Choroid plexus epithelial cell (primary cell): Measurements from ENCODE around the gene SAXO1.

Experiments used
- DNase-seq: peaks from one replicate; pipeline ENCODE4 v3.0.0-alpha.2; 2010; ENCODE audit warnings: low read depth
- H3K4me3 ChIP-seq: 2 replicates; pipeline ENCODE4 v1.5.1; 2011; ENCODE audit warnings: low read depth, mild to moderate bottlenecking, control low read depth, low read length, moderate library complexity
- TF ChIP-seq, protein P1 (sequence below): conservative IDR thresholded peaks from 2 replicates; pipeline ENCODE4 v1.5.1; 2011; ENCODE audit warnings: low read depth, mild to moderate bottlenecking, control low read depth, inconsistent platforms, low read length, moderate library complexity

Gene SAXO1

DNA sequence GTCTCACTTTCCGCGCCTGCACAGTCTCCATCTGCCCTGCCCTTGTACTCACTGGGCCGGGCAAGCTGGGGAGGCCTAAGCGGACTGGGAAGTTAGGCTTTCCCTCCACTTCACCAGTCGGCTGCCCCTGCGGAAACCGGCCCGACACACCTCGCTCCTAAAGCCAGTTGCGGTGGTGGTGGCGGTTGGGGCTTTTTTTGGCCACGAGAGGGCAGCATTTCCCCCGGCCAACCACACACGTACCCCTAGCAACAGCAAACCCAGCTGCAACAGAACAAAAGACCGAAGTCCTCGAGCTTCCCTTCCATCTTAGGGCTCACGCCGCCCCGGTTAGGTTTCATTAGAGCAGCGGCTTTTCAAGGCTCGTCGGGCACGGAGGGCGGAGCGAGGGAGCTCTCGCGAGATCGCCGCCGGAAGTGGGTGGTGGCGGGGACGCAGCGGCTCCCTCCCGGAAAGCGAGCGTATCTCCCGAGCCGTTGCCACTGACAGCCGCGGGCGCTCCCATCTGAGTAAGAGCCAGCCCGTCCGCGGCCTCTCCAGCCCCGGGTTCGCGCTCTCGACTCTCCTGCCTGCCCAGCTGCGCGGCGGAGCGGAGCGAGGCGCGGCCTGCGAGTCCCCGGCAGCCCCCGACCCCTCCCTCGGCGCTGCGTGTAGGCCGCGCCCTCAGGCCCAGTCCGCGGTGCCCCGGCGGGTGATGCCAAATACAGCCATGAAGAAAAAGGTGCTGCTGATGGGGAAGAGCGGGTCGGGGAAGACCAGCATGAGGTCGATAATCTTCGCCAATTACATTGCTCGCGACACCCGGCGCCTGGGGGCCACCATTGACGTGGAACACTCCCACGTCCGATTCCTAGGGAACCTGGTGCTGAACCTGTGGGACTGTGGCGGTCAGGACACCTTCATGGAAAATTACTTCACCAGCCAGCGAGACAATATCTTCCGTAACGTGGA, 16.2 kb upstream of the SAXO1 start, which contains the start of gene RRAGA:
RRAGA (plus strand) TSS at position 462 of the 951 bp plus-strand sequence; CDS start at position 695, 233 bp downstream.
- DNase-seq = peak; percentile 98
- H3K4me3 ChIP-seq = peak within 1 kb of the TSS; percentile 89
- TF ChIP-seq, protein P1, sequence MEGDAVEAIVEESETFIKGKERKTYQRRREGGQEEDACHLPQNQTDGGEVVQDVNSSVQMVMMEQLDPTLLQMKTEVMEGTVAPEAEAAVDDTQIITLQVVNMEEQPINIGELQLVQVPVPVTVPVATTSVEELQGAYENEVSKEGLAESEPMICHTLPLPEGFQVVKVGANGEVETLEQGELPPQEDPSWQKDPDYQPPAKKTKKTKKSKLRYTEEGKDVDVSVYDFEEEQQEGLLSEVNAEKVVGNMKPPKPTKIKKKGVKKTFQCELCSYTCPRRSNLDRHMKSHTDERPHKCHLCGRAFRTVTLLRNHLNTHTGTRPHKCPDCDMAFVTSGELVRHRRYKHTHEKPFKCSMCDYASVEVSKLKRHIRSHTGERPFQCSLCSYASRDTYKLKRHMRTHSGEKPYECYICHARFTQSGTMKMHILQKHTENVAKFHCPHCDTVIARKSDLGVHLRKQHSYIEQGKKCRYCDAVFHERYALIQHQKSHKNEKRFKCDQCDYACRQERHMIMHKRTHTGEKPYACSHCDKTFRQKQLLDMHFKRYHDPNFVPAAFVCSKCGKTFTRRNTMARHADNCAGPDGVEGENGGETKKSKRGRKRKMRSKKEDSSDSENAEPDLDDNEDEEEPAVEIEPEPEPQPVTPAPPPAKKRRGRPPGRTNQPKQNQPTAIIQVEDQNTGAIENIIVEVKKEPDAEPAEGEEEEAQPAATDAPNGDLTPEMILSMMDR = peak; percentile 93

DNA sequence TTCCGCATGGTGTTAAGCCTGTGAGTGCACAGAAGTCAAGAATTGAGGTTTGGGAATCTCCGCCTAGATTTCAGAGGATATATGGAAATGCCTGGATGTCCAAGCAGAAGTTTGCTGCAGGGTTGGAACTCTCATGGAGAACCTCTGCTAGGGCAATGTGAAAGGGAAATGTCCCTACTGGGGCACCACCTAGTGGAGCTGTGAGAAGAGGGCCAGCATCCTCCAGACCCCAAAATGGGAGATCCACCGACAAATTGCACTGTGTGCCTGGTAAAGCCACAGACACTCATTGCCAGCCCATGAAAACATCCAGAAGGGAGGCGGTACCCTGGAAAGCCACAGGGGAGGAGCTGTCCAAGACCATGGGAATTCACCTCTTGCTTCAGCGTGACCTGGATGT, 3.6 kb upstream of the SAXO1 start:
- no peak for DNase-seq
- no peak overlapping the region for H3K4me3 ChIP-seq
- TF ChIP-seq, protein P1 = peak; percentile 37

DNA sequence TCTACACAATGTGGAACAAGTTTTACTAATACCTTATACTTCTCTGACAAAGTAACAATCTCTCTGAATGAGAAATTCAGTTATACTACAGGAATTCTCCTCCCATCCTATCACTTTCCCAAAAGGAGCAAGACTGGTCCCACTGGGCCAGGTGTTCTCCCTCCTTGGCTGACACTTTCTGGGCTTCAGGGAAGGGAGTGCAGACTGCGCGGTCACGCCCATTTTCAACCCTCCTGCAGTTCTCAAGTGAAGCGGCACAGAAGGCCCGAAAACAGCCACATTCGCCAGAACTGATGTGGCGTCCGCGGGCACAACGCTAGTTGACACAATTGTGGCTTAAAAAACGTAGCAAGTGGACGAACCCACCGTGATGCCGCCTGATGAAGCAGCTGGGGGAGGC, 603 bp downstream of the SAXO1 start:
- TF ChIP-seq, protein P1 = no peak
- H3K4me3 ChIP-seq = no peak overlapping the region
- no peak for DNase-seq

DNA sequence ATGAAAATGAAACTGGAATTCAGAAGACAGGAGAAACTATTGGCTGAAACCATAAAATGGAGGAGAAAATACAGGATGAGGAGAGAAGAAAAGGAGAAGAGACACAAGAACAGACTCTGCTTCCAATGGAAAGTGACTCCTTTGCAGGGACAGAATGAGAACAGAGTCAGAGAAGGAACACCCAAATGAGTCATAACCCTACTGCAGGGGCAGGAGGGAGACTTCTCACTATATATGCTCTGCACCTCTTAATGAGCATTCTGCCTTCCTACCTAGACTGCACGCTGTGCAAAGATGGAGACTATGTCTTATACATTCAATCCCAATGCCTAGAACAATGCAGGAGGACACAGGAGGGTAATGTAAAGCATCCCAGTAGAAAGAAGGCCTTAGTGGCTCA, 2.1 kb downstream of the SAXO1 start:
- DNase-seq = peak; percentile 19
- no peak overlapping the region for H3K4me3 ChIP-seq
- TF ChIP-seq, protein P1 = no peak

DNA sequence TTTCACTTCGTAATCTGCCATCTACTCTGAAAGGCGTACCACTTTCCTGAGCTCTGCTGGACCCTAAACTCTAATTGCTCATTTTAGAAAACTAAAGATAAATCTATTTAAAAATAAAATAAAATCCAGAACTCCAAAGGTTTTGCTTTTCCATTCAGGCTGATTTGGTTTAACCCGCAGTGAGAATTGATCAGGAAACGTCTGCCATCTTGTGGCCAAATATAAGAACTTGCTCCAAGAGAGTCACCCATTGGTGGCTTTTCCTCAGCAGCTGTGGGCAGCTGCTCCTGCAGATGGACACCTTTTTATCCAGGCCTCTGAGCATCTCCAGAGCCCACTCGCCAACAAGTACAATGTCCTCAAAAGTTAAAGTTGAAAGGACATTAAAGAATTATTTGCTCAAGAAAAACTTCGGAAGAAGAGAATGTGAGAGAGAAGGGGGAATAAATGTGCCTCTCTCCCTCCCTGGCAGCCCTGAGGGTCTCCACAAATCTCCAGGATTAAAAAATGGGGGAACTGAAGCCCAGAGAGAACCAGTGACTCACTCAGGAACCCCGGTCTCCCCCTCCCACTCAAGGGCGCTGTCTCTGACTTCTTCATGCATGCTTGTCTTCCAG, 4.1 kb downstream of the SAXO1 start:
- TF ChIP-seq, protein P1 = peak; percentile 73
- H3K4me3 ChIP-seq = no peak overlapping the region
- DNase-seq = peak; percentile 87

DNA sequence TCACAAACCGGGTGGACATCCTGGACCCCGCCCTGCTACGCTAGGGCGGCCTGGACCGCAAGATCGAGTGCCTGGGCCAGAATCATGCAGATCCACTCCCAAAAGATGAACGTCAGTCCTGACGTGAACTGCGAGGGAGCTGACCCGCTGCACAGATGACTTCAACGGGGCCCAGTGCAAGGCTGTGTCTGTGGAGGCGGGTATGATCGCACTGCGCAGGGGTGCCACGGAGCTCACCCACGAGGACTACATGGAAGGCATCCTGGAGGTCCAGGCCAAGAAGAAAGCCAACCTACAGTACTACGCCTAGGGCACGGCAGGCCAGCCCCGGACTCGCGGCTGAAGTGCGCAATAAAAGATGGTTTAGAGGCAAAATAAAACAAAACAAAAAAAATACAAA, 5.2 kb downstream of the SAXO1 start:
- no peak for DNase-seq
- H3K4me3 ChIP-seq = no peak overlapping the region
- TF ChIP-seq, protein P1 = no peak
